ENCODE results near the gene NOL3. TPM values are rescaled to one million over a fixed set of nuclear protein-coding genes. Genes with fewer than 3 reads are reported as not detected.
A peak's percentile ranks its signal among the peaks of the same experiment; 100 is the strongest.

Gene NOL3
- total RNA-seq, 1 donor from 2014 or later, result 19.2 TPM

- intact Hi-C loops (cut with DNase I), result no loop called here
Measured at GRCh38 chr16:67183627-67184452, 13.5 kb downstream of the NOL3 start, which contains the start of gene MATCAP1. TSS of gene MATCAP1 (minus strand) at chr16:67183963. CDS start at chr16:67180610, 3,353 bp downstream.

GRCh38 chr16:67184453-67184994, 14.2 kb downstream of the NOL3 start:
- peaks cover 30% of the 10 kb centered on the region for H3K4me1 ChIP-seq
- intact Hi-C loops (cut with DNase I), result no loop called here

More at GRCh38 chr16:67183627-67184452, 13.5 kb downstream of the NOL3 start, which contains the start of gene MATCAP1:
- Histone ChIP-seq H3K27ac (peak within 1 kb of the TSS; percentile 88), H3K4me3 (peak within 1 kb of the TSS; percentile 53 to 62), H3K4me1 (peaks cover 37% of the 10 kb centered on the region), H3K9me3 (no peaks in the 10 kb centered on the region), H3K27me3 (no peaks in the 10 kb centered on the region), H3K36me3 (no peaks in the 10 kb centered on the region)
- TF ChIP-seq POLR2AphosphoS5 (IDR thresholded peaks at IDR 0.05; ENCODE audit: insufficient read depth in 1 of 2, low read depth in 1 of 2), result peak; percentile 15 to 96
- TF ChIP-seq CTCF (IDR thresholded peaks at IDR 0.05), result no peak
- peak in 1 of 2 donors; percentile 26 for TF ChIP-seq POLR2A (IDR thresholded peaks at IDR 0.05)
- DNase-seq (ENCODE audit: extremely low spot score in 2 of 2), result no peak

GRCh38 chr16:67184995-67185650, 14.8 kb downstream of the NOL3 start:
- DNase-seq (ENCODE audit: extremely low spot score in 2 of 2), result no peak
- intact Hi-C loops (cut with DNase I), result loop anchor here (5.0 kb wide), 1 partner anchor 33 kb away; the partner anchor contains the start of gene B3GNT9
- Histone ChIP-seq H3K4me1 (peaks cover 27% of the 10 kb centered on the region), H3K36me3 (no peaks in the 10 kb centered on the region), H3K9me3 (no peaks in the 10 kb centered on the region), H3K27ac (peak overlapping the region; percentile 88), H3K27me3 (no peaks in the 10 kb centered on the region), H3K4me3 (peak overlapping the region; percentile 53 to 62)
- TF ChIP-seq POLR2AphosphoS5 (IDR thresholded peaks at IDR 0.05; ENCODE audit: insufficient read depth in 1 of 2, low read depth in 1 of 2) (peak in 1 of 2 donors; percentile 64), POLR2A (IDR thresholded peaks at IDR 0.05) (no peak), CTCF (IDR thresholded peaks at IDR 0.05) (peak; percentile 65 to 84 (median 73))

More at GRCh38 chr16:67184453-67184994, 14.2 kb downstream of the NOL3 start:
- Histone ChIP-seq H3K36me3 (no peaks in the 10 kb centered on the region), H3K27me3 (no peaks in the 10 kb centered on the region), H3K9me3 (no peaks in the 10 kb centered on the region), H3K27ac (peak overlapping the region; percentile 88), H3K4me3 (peak overlapping the region; percentile 53 to 62)
- DNase-seq (ENCODE audit: extremely low spot score in 2 of 2), result no peak
- TF ChIP-seq POLR2AphosphoS5 (IDR thresholded peaks at IDR 0.05; ENCODE audit: insufficient read depth in 1 of 2, low read depth in 1 of 2) (no peak), POLR2A (IDR thresholded peaks at IDR 0.05) (no peak), CTCF (IDR thresholded peaks at IDR 0.05) (no peak)

GRCh38 chr16:67185651-67186134, 15.4 kb downstream of the NOL3 start:
- Histone ChIP-seq H3K4me1 (peaks cover 26% of the 10 kb centered on the region), H3K36me3 (no peaks in the 10 kb centered on the region), H3K4me3 (peak overlapping the region in 1 of 2 donors; percentile 53), H3K27me3 (no peaks in the 10 kb centered on the region), H3K27ac (no peak overlapping the region), H3K9me3 (no peaks in the 10 kb centered on the region)
- intact Hi-C loops (cut with DNase I), result loop anchor here (5.0 kb wide), 1 partner anchor 33 kb away; the partner anchor contains the start of gene B3GNT9
- no peak for TF ChIP-seq POLR2A (IDR thresholded peaks at IDR 0.05)
- TF ChIP-seq CTCF (IDR thresholded peaks at IDR 0.05), result no peak
- no peak for TF ChIP-seq POLR2AphosphoS5 (IDR thresholded peaks at IDR 0.05; ENCODE audit: insufficient read depth in 1 of 2, low read depth in 1 of 2)
- DNase-seq (ENCODE audit: extremely low spot score in 2 of 2), result no peak
